Skeletal muscle tissue (tissue), 4 donors: ENCODE data around the gene EIF5A2. TPM values are rescaled to one million over a fixed set of nuclear protein-coding genes. Genes with fewer than 3 reads are reported as not detected.

Experiments
- H3K27ac ChIP-seq: one replicate; pipeline ENCODE4 v1.7.0; 2013; ENCODE audit warnings: mild to moderate bottlenecking, low read depth, low read length, inconsistent platforms
- H3K27me3 ChIP-seq, 3 donors: one replicate each; pipeline ENCODE4 v1.7.0; 2013; ENCODE audit warnings: low read length in 3 of 3; ENCODE audit not compliant: control insufficient read depth in 3 of 3, insufficient read depth in 3 of 3
- H3K36me3 ChIP-seq, 3 donors: one replicate each; pipeline ENCODE4 v1.7.0; 2013; ENCODE audit warnings: low read length in 3 of 3; ENCODE audit not compliant: control insufficient read depth in 3 of 3, insufficient read depth in 3 of 3
- H3K4me1 ChIP-seq, 3 donors: one replicate each; pipeline ENCODE4 v1.7.0; 2013; ENCODE audit warnings: low read length in 3 of 3, mild to moderate bottlenecking in 3 of 3; ENCODE audit not compliant: control insufficient read depth in 3 of 3, insufficient read depth in 3 of 3
- H3K4me3 ChIP-seq, 3 donors: one replicate each; pipeline ENCODE4 v1.7.0; 2013; ENCODE audit warnings: low read length in 3 of 3
- H3K9ac ChIP-seq, 3 donors: one replicate each; pipeline ENCODE4 v1.7.0; 2013; ENCODE audit warnings: low read length in 3 of 3, mild to moderate bottlenecking in 3 of 3, moderate library complexity in 2 of 3, low read depth in 1 of 3
- H3K9me3 ChIP-seq, 3 donors: one replicate each; pipeline ENCODE4 v1.7.0; 2013; ENCODE audit warnings: low read length in 3 of 3; ENCODE audit not compliant: control insufficient read depth in 3 of 3
- total RNA-seq: library from RNA; depleted of rRNA; stranded (reverse); fragments of >200 nt; gene quantifications from one replicate; pipeline ENCODE4 v1.2.3, GENCODE V29; 2014
- donor health status: Osteomylitis.

The EIF5A2 gene
- total RNA-seq, 1 donor from 2014 or later: 1.0 TPM

DNA sequence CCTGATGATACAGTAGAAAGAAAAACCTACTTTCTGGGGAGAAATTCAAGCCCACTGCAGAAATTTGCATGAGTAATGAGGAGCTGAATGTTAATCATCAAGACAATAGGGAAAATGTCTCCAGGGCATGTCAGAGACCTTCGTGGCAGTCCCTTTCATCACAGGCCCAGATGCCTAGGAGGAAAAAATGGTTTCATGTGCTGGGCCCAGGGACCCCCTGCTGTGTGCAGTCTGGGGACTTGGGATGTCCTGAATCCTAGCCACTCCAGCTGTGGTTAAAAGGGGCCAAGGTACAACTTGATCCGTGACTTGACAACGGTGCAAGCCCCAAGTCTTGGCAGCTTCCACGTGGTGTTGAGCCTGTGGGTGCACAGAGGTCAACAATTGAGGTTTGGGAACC lies 10.3 kb upstream of the EIF5A2 start:
- Histone ChIP-seq H3K9me3 (peaks cover 0 to 7% (median 1%) of the 10 kb centered on the region in 3 donors), H3K9ac (no peak overlapping the region), H3K36me3 (no peaks in the 10 kb centered on the region), H3K4me3 (no peak overlapping the region), H3K27ac (no peak overlapping the region), H3K27me3 (no peaks in the 10 kb centered on the region), H3K4me1 (no peaks in the 10 kb centered on the region)

- Histone ChIP-seq H3K9me3 (peaks cover 3 to 7% (median 4%) of the 10 kb centered on the region in 3 donors), H3K4me1 (no peaks in the 10 kb centered on the region), H3K36me3 (no peaks in the 10 kb centered on the region), H3K4me3 (no peak overlapping the region), H3K27me3 (no peaks in the 10 kb centered on the region), H3K27ac (no peak overlapping the region), H3K9ac (no peak overlapping the region)
These were observed 6.3 kb upstream of the EIF5A2 start for GRCh38 chr3:170914690-170915089.

- no peaks in the 10 kb centered on the region for H3K27me3 ChIP-seq
- H3K9ac ChIP-seq: no peak overlapping the region
- H3K9me3 ChIP-seq: peaks cover 3 to 7% (median 4%) of the 10 kb centered on the region in 3 donors
- H3K4me3 ChIP-seq: no peak overlapping the region
- no peaks in the 10 kb centered on the region for H3K36me3 ChIP-seq
- H3K4me1 ChIP-seq: no peaks in the 10 kb centered on the region
- no peak overlapping the region for H3K27ac ChIP-seq
These were observed 5.8 kb upstream of the EIF5A2 start for GRCh38 chr3:170914212-170914611.

DNA sequence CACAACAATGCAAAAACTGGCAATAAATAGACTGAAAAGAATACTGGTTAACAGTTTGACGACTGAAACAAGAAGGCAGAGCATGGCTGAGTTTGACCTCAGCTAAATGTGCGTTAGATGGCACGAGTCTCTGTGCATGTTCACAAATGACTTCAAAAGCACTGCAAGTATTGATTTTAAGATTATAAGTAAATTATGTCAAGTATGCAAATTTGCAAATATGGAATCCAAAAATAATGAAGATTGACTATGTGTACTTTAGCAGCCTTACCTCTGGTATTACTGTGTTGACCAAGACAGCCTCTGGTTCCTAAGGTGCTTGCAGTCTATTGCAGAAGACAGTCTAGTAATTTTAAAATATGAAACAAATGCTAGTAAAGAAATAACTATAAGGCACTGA lies 2.6 kb upstream of the EIF5A2 start:
- Histone ChIP-seq H3K9me3 (peaks cover 3 to 12% (median 5%) of the 10 kb centered on the region in 3 donors), H3K9ac (no peak overlapping the region), H3K36me3 (no peaks in the 10 kb centered on the region), H3K27me3 (peaks cover 0 to 11% (median 6%) of the 10 kb centered on the region in 3 donors), H3K27ac (no peak overlapping the region), H3K4me1 (peaks cover 5 to 10% (median 7%) of the 10 kb centered on the region in 3 donors), H3K4me3 (no peak overlapping the region)

GRCh38 chr3:170910542-170910941 lies 2.1 kb upstream of the EIF5A2 start:
- H3K9me3 ChIP-seq: peaks cover 3 to 12% (median 5%) of the 10 kb centered on the region in 3 donors
- H3K4me3 ChIP-seq: no peak overlapping the region
- H3K36me3 ChIP-seq: no peaks in the 10 kb centered on the region
- H3K4me1 ChIP-seq: peaks cover 5 to 10% (median 7%) of the 10 kb centered on the region in 3 donors
- H3K27me3 ChIP-seq: peaks cover 0 to 11% (median 6%) of the 10 kb centered on the region in 3 donors
- no peak overlapping the region for H3K27ac ChIP-seq
- no peak overlapping the region for H3K9ac ChIP-seq

GRCh38 chr3:170909129-170909903 lies 879 bp upstream of the EIF5A2 start:
- H3K9ac ChIP-seq: no peak overlapping the region
- H3K36me3 ChIP-seq: no peaks in the 10 kb centered on the region
- H3K27me3 ChIP-seq: peaks cover 0 to 11% (median 6%) of the 10 kb centered on the region in 3 donors
- no peak overlapping the region for H3K27ac ChIP-seq
- peaks cover 3 to 12% (median 5%) of the 10 kb centered on the region in 3 donors for H3K9me3 ChIP-seq
- H3K4me3 ChIP-seq: peak overlapping the region; percentile 68 to 73 (median 72)
- peaks cover 5 to 10% (median 7%) of the 10 kb centered on the region in 3 donors for H3K4me1 ChIP-seq

DNA sequence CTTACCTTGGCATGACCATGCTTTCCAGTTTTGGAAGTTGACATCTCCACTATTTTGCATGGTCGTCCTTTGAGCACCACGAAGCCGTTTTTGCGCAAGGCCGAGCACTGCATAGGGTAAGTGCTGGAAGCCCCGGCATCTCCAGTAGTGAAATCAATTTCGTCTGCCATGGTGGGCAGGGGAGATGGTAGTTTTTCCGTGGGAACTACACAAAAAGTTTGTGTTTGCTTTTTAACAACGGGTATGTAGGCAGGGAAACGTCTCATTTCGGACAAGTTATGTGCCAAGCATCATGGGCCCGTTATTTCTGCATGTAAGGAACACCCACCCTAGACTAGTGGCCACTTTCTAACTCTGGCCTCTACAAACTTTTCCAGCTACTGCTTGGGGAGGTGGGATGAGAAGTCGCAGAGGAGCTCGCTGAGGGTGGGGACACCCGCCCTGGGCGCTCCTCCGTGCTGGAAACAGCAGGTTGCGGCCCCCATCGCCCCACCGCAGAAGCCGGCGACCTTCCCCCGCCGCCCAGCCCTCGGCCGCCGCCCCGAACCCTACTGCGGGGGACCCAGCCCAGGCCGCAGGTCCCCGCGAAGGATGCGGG lies 701 bp downstream of the EIF5A2 start:
- H3K4me3 ChIP-seq: peak overlapping the region; percentile 68 to 73 (median 72)
- no peaks in the 10 kb centered on the region for H3K36me3 ChIP-seq
- peaks cover 5 to 10% (median 7%) of the 10 kb centered on the region in 3 donors for H3K4me1 ChIP-seq
- peaks cover 3 to 12% (median 5%) of the 10 kb centered on the region in 3 donors for H3K9me3 ChIP-seq
- peak overlapping the region; percentile 39 to 71 (median 43) for H3K9ac ChIP-seq
- no peak overlapping the region for H3K27ac ChIP-seq
- H3K27me3 ChIP-seq: peaks cover 0 to 11% (median 6%) of the 10 kb centered on the region in 3 donors

DNA sequence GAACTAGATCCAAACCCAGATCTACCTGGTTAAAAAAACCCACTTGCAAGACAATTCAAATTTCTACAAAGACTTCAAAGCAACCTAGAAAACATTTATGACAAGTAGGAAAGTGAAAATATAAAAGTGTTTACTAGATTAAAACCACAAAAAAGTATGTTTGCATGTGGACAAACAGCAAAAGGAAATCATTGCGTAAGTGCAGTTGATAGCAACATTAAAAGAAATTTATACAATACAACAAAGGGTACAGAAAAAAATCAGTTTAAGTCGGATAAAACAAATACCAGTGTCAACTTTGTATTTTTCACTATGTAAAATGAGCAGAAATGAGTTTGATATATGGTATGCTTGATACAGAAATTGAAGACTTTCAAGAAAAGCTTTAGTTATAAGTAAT lies 2.6 kb downstream of the EIF5A2 start:
- H3K9ac ChIP-seq: no peak overlapping the region
- H3K27me3 ChIP-seq: peaks cover 0 to 11% (median 6%) of the 10 kb centered on the region in 3 donors
- no peaks in the 10 kb centered on the region for H3K36me3 ChIP-seq
- H3K4me3 ChIP-seq: no peak overlapping the region
- peaks cover 5 to 10% (median 7%) of the 10 kb centered on the region in 3 donors for H3K4me1 ChIP-seq
- H3K27ac ChIP-seq: no peak overlapping the region
- peaks cover 3 to 10% (median 5%) of the 10 kb centered on the region in 3 donors for H3K9me3 ChIP-seq

- H3K9ac ChIP-seq: no peak overlapping the region
- H3K27ac ChIP-seq: no peak overlapping the region
- no peaks in the 10 kb centered on the region for H3K36me3 ChIP-seq
- peaks cover 5 to 7% (median 7%) of the 10 kb centered on the region in 3 donors for H3K4me1 ChIP-seq
- no peaks in the 10 kb centered on the region for H3K9me3 ChIP-seq
- H3K27me3 ChIP-seq: peaks cover 0 to 11% (median 6%) of the 10 kb centered on the region in 3 donors
- H3K4me3 ChIP-seq: no peak overlapping the region
These were observed 5.3 kb downstream of the EIF5A2 start for GRCh38 chr3:170903123-170903522.

- Histone ChIP-seq H3K4me1 (no peaks in the 10 kb centered on the region), H3K4me3 (no peak overlapping the region), H3K27ac (no peak overlapping the region), H3K27me3 (no peaks in the 10 kb centered on the region), H3K9ac (no peak overlapping the region), H3K9me3 (no peaks in the 10 kb centered on the region), H3K36me3 (no peaks in the 10 kb centered on the region)
These were observed 9.0 kb downstream of the EIF5A2 start for GRCh38 chr3:170899455-170899854.
